GM23338 (cell line): ENCODE data around the gene MRPS18C. TPM values are rescaled to one million over a fixed set of nuclear protein-coding genes. Genes with fewer than 3 reads are reported as not detected.

ENCODE experiments used
- ATAC-seq: fragments of 200-7000 bp; cut with Tn5 transposase; 3 replicates; pipeline ENCODE4 v1.9.1; 2020
- DNase-seq: peaks from one replicate; pipeline ENCODE4 v3.0.0-alpha.2; 2015; ENCODE audit warnings: low spot score
- H2AFZ ChIP-seq: fragments of 200-600 bp; sonication (generic); 2 replicates; pipeline ENCODE4 v1.8.0; 2016; ENCODE audit warnings: antibody characterized with exemption, mild to moderate bottlenecking, moderate library complexity
- H3F3A ChIP-seq: fragments of 200-600 bp; sonication (generic); replicated peaks from 2 replicates; pipeline ENCODE4 v1.8.0; 2017; ENCODE audit warnings: antibody characterized with exemption, mixed run types, low read depth
- H3K27ac ChIP-seq: fragments of 200-600 bp; sonication (generic); 2 replicates; pipeline ENCODE4 v1.6.1; 2016; ENCODE audit warnings: low read depth
- H3K27me3 ChIP-seq: fragments of 200-600 bp; sonication (generic); 2 replicates; pipeline ENCODE4 v1.8.0; 2016; ENCODE audit warnings: mild to moderate bottlenecking, mixed run types, moderate library complexity; ENCODE audit not compliant: insufficient read depth
- H3K36me3 ChIP-seq: fragments of 200-600 bp; sonication (generic); 2 replicates; pipeline ENCODE4 v1.8.0; 2016; ENCODE audit warnings: mild to moderate bottlenecking; ENCODE audit not compliant: insufficient read depth
- H3K4me1 ChIP-seq: fragments of 200-600 bp; sonication (generic); 2 replicates; pipeline ENCODE4 v1.8.0; 2016; ENCODE audit warnings: mild to moderate bottlenecking, moderate library complexity; ENCODE audit not compliant: insufficient read depth
- H3K4me2 ChIP-seq: fragments of 200-600 bp; sonication (generic); 2 replicates; pipeline ENCODE4 v1.7.1; 2017; ENCODE audit warnings: mixed run types
- H3K4me3 ChIP-seq: fragments of 200-600 bp; sonication (generic); 2 replicates; pipeline ENCODE4 v1.6.1; 2016; ENCODE audit warnings: mixed run types
- H3K79me2 ChIP-seq: fragments of 200-600 bp; sonication (generic); replicated peaks from 2 replicates; pipeline ENCODE4 v1.8.0; 2017; ENCODE audit warnings: mild to moderate bottlenecking; ENCODE audit not compliant: insufficient read depth
- H3K9me2 ChIP-seq: fragments of 200-600 bp; sonication (generic); 2 replicates; pipeline ENCODE4 v1.8.0; 2017; ENCODE audit not compliant: insufficient read depth
- H4K20me1 ChIP-seq: fragments of 200-600 bp; sonication (generic); replicated peaks from 2 replicates; pipeline ENCODE4 v1.8.0; 2017; ENCODE audit warnings: mild to moderate bottlenecking; ENCODE audit not compliant: insufficient read depth
- H3K27ac Mint-ChIP-seq: 2 replicates; pipeline ENCODE4 v1.8.0; 2020; ENCODE audit warnings: inconsistent platforms, mild to moderate bottlenecking, moderate library complexity, mixed read lengths
- H3K27me3 Mint-ChIP-seq: 3 replicates; pipeline ENCODE4 v1.8.0; 2022; ENCODE audit warnings: low read depth, mild to moderate bottlenecking, moderate library complexity, mixed read lengths, inconsistent platforms; ENCODE audit not compliant: insufficient read depth, poor library complexity
- H3K36me3 Mint-ChIP-seq: 3 replicates; pipeline ENCODE4 v1.8.0; 2021; ENCODE audit warnings: low read depth, mild to moderate bottlenecking, inconsistent platforms, moderate library complexity, mixed read lengths
- H3K4me1 Mint-ChIP-seq: 3 replicates; pipeline ENCODE4 v1.8.0; 2020; ENCODE audit warnings: mild to moderate bottlenecking, inconsistent platforms, mixed read lengths
- H3K4me3 Mint-ChIP-seq: 3 replicates; pipeline ENCODE4 v1.8.0; 2021; ENCODE audit warnings: moderate library complexity, mild to moderate bottlenecking, inconsistent platforms, mixed read lengths
- H3K9me3 Mint-ChIP-seq: 3 replicates; pipeline ENCODE4 v1.8.0; 2020; ENCODE audit warnings: moderate library complexity, mild to moderate bottlenecking, inconsistent platforms, mixed read lengths
- POLR2AphosphoS5 ChIP-seq: IDR thresholded peaks from 2 replicates; pipeline ENCODE4 v1.6.1; 2016; ENCODE audit warnings: antibody characterized with exemption, low read depth
- ZNF114 ChIP-seq: fragments of 250-450 bp; sonication (Bioruptor Pico); IDR thresholded peaks from 2 replicates; pipeline ENCODE4 v1.5.0; 2020; ENCODE audit warnings: mild to moderate bottlenecking, moderate library complexity
- ZNF331 ChIP-seq: fragments of 250-450 bp; sonication (Bioruptor Pico); IDR thresholded peaks from 2 replicates; pipeline ENCODE4 v1.5.0; 2020; ENCODE audit warnings: low read depth, mild to moderate bottlenecking, moderate library complexity
- polyA plus RNA-seq: library from polyadenylated mRNA; unstranded; fragments of >200 nt; fragmentation: Nextera tagmentation; extraction: Ambion mirVana; gene quantifications from 2 replicates; pipeline ENCODE4 v1.2.1, GENCODE V29; 2016
- total RNA-seq: library from RNA; depleted of rRNA; stranded (reverse); fragments of >200 nt; shearing (Covaris generic); gene quantifications from 2 replicates; pipeline ENCODE4 v1.2.3, GENCODE V29; 2014
- TF ChIP-seq, protein P1 (sequence below): fragments of 250-450 bp; sonication (Bioruptor Pico); IDR thresholded peaks from 2 replicates; pipeline ENCODE4 v1.5.0; 2020; ENCODE audit warnings: mild to moderate bottlenecking, moderate library complexity
- TF ChIP-seq, protein P2 (sequence below): IDR thresholded peaks from 2 replicates; pipeline ENCODE4 v1.6.1; 2016; ENCODE audit warnings: antibody characterized with exemption

MRPS18C gene
- total and polyA plus RNA-seq, 2 experiments from 2014 or later = 26.8 to 197 TPM

DNA sequence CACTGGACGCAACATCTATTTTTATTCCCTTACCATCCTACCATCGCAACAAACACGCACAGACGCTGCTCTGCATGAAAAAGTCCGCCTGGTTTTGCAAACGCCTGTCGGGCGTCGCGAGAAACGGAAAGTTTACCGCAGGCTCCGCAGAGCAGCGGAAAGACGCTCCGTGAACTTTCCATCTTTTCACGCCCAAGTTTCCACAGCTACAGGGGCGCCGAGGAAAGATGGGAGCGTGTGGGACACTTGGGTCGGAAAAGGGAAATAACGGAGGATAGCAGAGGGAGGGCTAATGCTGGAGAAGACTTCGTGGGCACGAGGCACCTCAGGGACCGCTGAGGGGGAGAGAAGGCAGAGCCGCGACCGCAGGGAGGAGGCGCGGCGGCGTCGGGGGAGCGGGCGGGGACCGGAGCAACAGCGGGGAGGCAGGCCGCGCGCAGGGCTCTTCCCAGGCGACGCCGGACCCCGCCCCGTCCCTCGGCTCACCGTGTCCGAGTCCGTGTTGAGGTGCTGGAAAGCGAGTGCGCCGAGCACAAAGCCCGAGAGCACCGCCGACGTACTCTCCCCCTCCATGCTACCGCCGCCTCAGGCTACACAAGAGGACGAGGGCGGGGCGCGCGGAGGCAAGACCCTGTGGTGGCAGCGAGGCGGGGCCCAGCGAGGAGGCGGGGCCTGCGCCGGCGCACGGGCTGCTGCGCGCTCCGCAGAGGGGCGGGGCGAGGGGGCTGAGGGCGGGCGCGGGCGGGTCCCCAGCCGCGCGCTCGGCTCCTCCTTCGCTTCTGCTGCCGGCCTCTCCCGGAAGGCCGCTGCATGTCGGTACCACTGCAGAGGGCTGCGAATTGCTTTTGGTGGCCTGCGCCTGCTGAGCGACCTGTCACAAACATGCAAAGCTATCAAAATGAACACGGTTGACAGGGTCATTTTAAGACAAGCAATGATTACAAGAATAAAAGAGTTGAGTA lies 28.9 kb downstream of the MRPS18C start, which contains the start of gene ABRAXAS1:
ABRAXAS1 (minus strand) TSS at position 601 of the 962 bp plus-strand sequence; CDS start at position 573, 28 bp downstream.
- Histone ChIP-seq H3K36me3 (peaks cover 5% of the 10 kb centered on the region; the same call in 1 of the 2 replicates), H3K4me2 (peak within 1 kb of the TSS; percentile 92), H3F3A (no peaks in the 10 kb centered on the region), H3K79me2 (no peaks in the 10 kb centered on the region), H3K4me1 (peaks cover 4% of the 10 kb centered on the region), H4K20me1 (no peaks in the 10 kb centered on the region), H3K9me2 (no peaks in the 10 kb centered on the region), H3K27ac (peak within 1 kb of the TSS; percentile 33; the same call in 1 of the 2 replicates), H3K4me3 (peak within 1 kb of the TSS; percentile 84), H3K27me3 (peaks cover 9% of the 10 kb centered on the region), H2AFZ (peak within 1 kb of the TSS; percentile 99)
- Mint-ChIP-seq H3K9me3 (no peaks in the 10 kb centered on the region), H3K36me3 (peaks cover 10% of the 10 kb centered on the region), H3K4me3 (peak within 1 kb of the TSS; percentile 95), H3K27me3 (peaks cover 4% of the 10 kb centered on the region), H3K4me1 (peaks cover 2% of the 10 kb centered on the region; the same call in 1 of the 3 replicates), H3K27ac (peak within 1 kb of the TSS; percentile 92)
- ATAC-seq (peak; percentile 94), DNase-seq (peak; percentile 98)
- TF ChIP-seq, protein P1, sequence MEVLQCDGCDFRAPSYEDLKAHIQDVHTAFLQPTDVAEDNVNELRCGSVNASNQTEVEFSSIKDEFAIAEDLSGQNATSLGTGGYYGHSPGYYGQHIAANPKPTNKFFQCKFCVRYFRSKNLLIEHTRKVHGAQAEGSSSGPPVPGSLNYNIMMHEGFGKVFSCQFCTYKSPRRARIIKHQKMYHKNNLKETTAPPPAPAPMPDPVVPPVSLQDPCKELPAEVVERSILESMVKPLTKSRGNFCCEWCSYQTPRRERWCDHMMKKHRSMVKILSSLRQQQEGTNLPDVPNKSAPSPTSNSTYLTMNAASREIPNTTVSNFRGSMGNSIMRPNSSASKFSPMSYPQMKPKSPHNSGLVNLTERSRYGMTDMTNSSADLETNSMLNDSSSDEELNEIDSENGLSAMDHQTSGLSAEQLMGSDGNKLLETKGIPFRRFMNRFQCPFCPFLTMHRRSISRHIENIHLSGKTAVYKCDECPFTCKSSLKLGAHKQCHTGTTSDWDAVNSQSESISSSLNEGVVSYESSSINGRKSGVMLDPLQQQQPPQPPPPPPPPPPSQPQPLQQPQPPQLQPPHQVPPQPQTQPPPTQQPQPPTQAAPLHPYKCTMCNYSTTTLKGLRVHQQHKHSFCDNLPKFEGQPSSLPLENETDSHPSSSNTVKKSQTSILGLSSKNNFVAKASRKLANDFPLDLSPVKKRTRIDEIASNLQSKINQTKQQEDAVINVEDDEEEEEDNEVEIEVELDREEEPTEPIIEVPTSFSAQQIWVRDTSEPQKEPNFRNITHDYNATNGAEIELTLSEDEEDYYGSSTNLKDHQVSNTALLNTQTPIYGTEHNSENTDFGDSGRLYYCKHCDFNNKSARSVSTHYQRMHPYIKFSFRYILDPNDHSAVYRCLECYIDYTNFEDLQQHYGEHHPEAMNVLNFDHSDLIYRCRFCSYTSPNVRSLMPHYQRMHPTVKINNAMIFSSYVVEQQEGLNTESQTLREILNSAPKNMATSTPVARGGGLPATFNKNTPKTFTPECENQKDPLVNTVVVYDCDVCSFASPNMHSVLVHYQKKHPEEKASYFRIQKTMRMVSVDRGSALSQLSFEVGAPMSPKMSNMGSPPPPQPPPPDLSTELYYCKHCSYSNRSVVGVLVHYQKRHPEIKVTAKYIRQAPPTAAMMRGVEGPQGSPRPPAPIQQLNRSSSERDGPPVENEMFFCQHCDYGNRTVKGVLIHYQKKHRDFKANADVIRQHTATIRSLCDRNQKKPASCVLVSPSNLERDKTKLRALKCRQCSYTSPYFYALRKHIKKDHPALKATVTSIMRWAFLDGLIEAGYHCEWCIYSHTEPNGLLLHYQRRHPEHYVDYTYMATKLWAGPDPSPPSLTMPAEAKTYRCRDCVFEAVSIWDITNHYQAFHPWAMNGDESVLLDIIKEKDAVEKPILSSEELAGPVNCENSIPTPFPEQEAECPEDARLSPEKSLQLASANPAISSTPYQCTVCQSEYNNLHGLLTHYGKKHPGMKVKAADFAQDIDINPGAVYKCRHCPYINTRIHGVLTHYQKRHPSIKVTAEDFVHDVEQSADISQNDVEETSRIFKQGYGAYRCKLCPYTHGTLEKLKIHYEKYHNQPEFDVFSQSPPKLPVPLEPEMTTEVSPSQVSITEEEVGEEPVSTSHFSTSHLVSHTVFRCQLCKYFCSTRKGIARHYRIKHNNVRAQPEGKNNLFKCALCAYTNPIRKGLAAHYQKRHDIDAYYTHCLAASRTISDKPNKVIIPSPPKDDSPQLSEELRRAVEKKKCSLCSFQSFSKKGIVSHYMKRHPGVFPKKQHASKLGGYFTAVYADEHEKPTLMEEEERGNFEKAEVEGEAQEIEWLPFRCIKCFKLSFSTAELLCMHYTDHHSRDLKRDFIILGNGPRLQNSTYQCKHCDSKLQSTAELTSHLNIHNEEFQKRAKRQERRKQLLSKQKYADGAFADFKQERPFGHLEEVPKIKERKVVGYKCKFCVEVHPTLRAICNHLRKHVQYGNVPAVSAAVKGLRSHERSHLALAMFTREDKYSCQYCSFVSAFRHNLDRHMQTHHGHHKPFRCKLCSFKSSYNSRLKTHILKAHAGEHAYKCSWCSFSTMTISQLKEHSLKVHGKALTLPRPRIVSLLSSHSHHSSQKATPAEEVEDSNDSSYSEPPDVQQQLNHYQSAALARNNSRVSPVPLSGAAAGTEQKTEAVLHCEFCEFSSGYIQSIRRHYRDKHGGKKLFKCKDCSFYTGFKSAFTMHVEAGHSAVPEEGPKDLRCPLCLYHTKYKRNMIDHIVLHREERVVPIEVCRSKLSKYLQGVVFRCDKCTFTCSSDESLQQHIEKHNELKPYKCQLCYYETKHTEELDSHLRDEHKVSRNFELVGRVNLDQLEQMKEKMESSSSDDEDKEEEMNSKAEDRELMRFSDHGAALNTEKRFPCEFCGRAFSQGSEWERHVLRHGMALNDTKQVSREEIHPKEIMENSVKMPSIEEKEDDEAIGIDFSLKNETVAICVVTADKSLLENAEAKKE = no peak
- TF ChIP-seq, protein P2, sequence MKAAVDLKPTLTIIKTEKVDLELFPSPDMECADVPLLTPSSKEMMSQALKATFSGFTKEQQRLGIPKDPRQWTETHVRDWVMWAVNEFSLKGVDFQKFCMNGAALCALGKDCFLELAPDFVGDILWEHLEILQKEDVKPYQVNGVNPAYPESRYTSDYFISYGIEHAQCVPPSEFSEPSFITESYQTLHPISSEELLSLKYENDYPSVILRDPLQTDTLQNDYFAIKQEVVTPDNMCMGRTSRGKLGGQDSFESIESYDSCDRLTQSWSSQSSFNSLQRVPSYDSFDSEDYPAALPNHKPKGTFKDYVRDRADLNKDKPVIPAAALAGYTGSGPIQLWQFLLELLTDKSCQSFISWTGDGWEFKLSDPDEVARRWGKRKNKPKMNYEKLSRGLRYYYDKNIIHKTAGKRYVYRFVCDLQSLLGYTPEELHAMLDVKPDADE = no peak
- TF ChIP-seq ZNF331 (no peak), POLR2AphosphoS5 (peak; percentile 92), ZNF114 (CRISPR knock-in tag) (no peak)
